GM19455 (cell line): ENCODE measurements around the gene EXTL2.
"Not testable (repeated sequence)": the region's sequence is repeated elsewhere in the genome, so short reads cannot be mapped to it uniquely, and the experiment has no call there.

Source experiments
- ATAC-seq: cut with Tn5 transposase; IDR thresholded peaks from one replicate; pipeline ENCODE4 v1.9.1; 2021; ENCODE audit not compliant: unreplicated experiment

EXTL2 gene

GRCh38 chr1:100894603-100895539, at the start of gene EXTL2:
TSS of gene EXTL2 (minus strand) at chr1:100894842. CDS start at chr1:100888757, 6,085 bp downstream.
- ATAC-seq: peak; percentile 47

- no peak for ATAC-seq
Observed at GRCh38 chr1:100943533-100943932, 48.9 kb upstream of the EXTL2 start.

GRCh38 chr1:100942304-100943046, 47.8 kb upstream of the EXTL2 start:
- ATAC-seq: no peak

- ATAC-seq: no peak
Observed at GRCh38 chr1:100941580-100942216, 47.1 kb upstream of the EXTL2 start.

GRCh38 chr1:100941098-100941527, 46.5 kb upstream of the EXTL2 start:
- ATAC-seq: no peak

GRCh38 chr1:100936194-100936967, 41.7 kb upstream of the EXTL2 start:
- ATAC-seq: no peak

GRCh38 chr1:100933555-100933954, 38.9 kb upstream of the EXTL2 start:
- not testable (repeated sequence) for ATAC-seq

- ATAC-seq: no peak
Observed at GRCh38 chr1:100931716-100932115, 37.1 kb upstream of the EXTL2 start.

- no peak for ATAC-seq
Observed at GRCh38 chr1:100930494-100930893, 35.9 kb upstream of the EXTL2 start.

GRCh38 chr1:100928128-100928527, 33.5 kb upstream of the EXTL2 start:
- no peak for ATAC-seq

GRCh38 chr1:100927276-100927675, 32.6 kb upstream of the EXTL2 start:
- no peak for ATAC-seq

GRCh38 chr1:100926240-100926639, 31.6 kb upstream of the EXTL2 start:
- ATAC-seq: no peak

- no peak for ATAC-seq
Observed at GRCh38 chr1:100924991-100925390, 30.3 kb upstream of the EXTL2 start.

GRCh38 chr1:100924212-100924611, 29.6 kb upstream of the EXTL2 start:
- no peak for ATAC-seq

- ATAC-seq: no peak
Observed at GRCh38 chr1:100921110-100921706, 26.6 kb upstream of the EXTL2 start.

GRCh38 chr1:100912019-100912418, 17.4 kb upstream of the EXTL2 start:
- no peak for ATAC-seq

GRCh38 chr1:100909018-100909417, 14.4 kb upstream of the EXTL2 start:
- ATAC-seq: no peak

- no peak for ATAC-seq
Observed at GRCh38 chr1:100907887-100908286, 13.2 kb upstream of the EXTL2 start.

- no peak for ATAC-seq
Observed at GRCh38 chr1:100905181-100905580, 10.5 kb upstream of the EXTL2 start.

- ATAC-seq: no peak
Observed at GRCh38 chr1:100904528-100904927, 9.9 kb upstream of the EXTL2 start.
